OCI-LY7 (cell line): ENCODE results near the gene MACROH2A2. TPM values are rescaled to one million over a fixed set of nuclear protein-coding genes. Genes with fewer than 3 reads are reported as not detected.

Experiments
- BruUV-seq: library from RNA; stranded (reverse); fragments of 400-500 nt; replicated peaks from 2 replicates; lab custom pipeline; 2021; lab: Mats Ljungman, UMichigan
- CTCF ChIA-PET: fragments of 300-600 bp; sonication (Branson Sonifier 250); formaldehyde crosslinking; loops from one replicate; lab custom pipeline; 2022; ENCODE audit warnings: antibody characterized with exemption; ENCODE audit not compliant: unreplicated experiment; lab: Charles Lee
- POLR2A ChIA-PET: fragments of 300-600 bp; sonication (Branson Sonifier 250); formaldehyde crosslinking; loops from one replicate; lab custom pipeline; 2022; ENCODE audit warnings: antibody characterized with exemption; lab: Charles Lee
- DNase-seq: peaks from one replicate; pipeline ENCODE4 v3.0.0-alpha.2; 2015; ENCODE audit warnings: low spot score
- H2AFZ ChIP-seq: fragments of 200-600 bp; sonication (generic), shearing (Covaris generic); 2 replicates; pipeline ENCODE4 v1.6.1; 2014; ENCODE audit warnings: mild to moderate bottlenecking, antibody characterized with exemption, low read length, moderate library complexity
- H3K27ac ChIP-seq: fragments of 200-600 bp; sonication (generic); 2 replicates; pipeline ENCODE4 v1.5.1; 2014; ENCODE audit warnings: mixed run types, low read depth, mild to moderate bottlenecking, moderate library complexity, low read length, inconsistent platforms; ENCODE audit not compliant: poor library complexity, severe bottlenecking
- H3K36me3 ChIP-seq: fragments of 200-600 bp; sonication (generic); 2 replicates; pipeline ENCODE4 v1.6.1; 2014; ENCODE audit warnings: mild to moderate bottlenecking, antibody characterized with exemption, low read length, moderate library complexity, mixed read lengths; ENCODE audit not compliant: insufficient read depth
- H3K4me1 ChIP-seq: fragments of 200-600 bp; sonication (generic); 2 replicates; pipeline ENCODE4 v1.5.1; 2014; ENCODE audit warnings: mild to moderate bottlenecking, low read length; ENCODE audit not compliant: insufficient read depth, poor library complexity, severe bottlenecking
- H3K4me2 ChIP-seq: fragments of 200-600 bp; sonication (generic); 2 replicates; pipeline ENCODE4 v1.6.1; 2014; ENCODE audit warnings: mild to moderate bottlenecking, low read length
- H3K4me3 ChIP-seq: fragments of 200-600 bp; sonication (generic); 2 replicates; pipeline ENCODE4 v1.5.1; 2014; ENCODE audit warnings: mild to moderate bottlenecking, low read depth, low read length; ENCODE audit not compliant: poor library complexity, severe bottlenecking
- H3K79me2 ChIP-seq: fragments of 200-600 bp; sonication (generic); 2 replicates; pipeline ENCODE4 v1.6.1; 2016; ENCODE audit warnings: low read depth, mild to moderate bottlenecking, low read length, moderate library complexity, mixed read lengths; ENCODE audit not compliant: insufficient read depth
- H3K9me2 ChIP-seq: fragments of 200-600 bp; sonication (generic); 2 replicates; pipeline ENCODE4 v1.6.1; 2016; ENCODE audit warnings: mild to moderate bottlenecking, low read length, mixed read lengths; ENCODE audit not compliant: insufficient read depth
- H3K9me3 ChIP-seq: fragments of 200-600 bp; sonication (generic); 2 replicates; pipeline ENCODE4 v1.6.1; 2014; ENCODE audit warnings: mild to moderate bottlenecking, mixed run types, low read length, mixed read lengths
- H4K20me1 ChIP-seq: fragments of 200-600 bp; sonication (generic); 2 replicates; pipeline ENCODE4 v1.6.1; 2014; ENCODE audit warnings: mild to moderate bottlenecking, antibody characterized with exemption, low read length, moderate library complexity, mixed read lengths; ENCODE audit not compliant: insufficient read depth
- CTCF ChIP-seq: fragments of 200-600 bp; sonication (generic); conservative IDR thresholded peaks from 2 replicates; pipeline ENCODE4 v1.5.1; 2014; ENCODE audit warnings: mild to moderate bottlenecking, antibody characterized with exemption, low read length, moderate library complexity, mixed read lengths
- EZH2phosphoT487 ChIP-seq: fragments of 200-600 bp; sonication (generic); IDR thresholded peaks from 2 replicates; pipeline ENCODE4 v1.6.1; 2018; ENCODE audit warnings: low read depth, borderline replicate concordance, mild to moderate bottlenecking, mixed run types, antibody characterized with exemption, low read length, moderate library complexity, mixed read lengths
- intact Hi-C: fragments of 100-400 bp; cut with micrococcal nuclease; formaldehyde crosslinking; loops from one replicate; pipeline ENCODE4 v1.10.0; 2022; ENCODE audit not compliant: unreplicated experiment
- total RNA-seq, 2 experiments: library from RNA; depleted of rRNA in 1 of 2; stranded (reverse); fragments of >200 nt in 1 of 2; shearing (Covaris generic) in 1 of 2; gene quantifications; 2 replicates each; pipeline ENCODE4 v1.2.3, GENCODE V29; 2014 to 2022

The MACROH2A2 gene
- total RNA-seq, 2 experiments from 2014 or later: not detected

DNA sequence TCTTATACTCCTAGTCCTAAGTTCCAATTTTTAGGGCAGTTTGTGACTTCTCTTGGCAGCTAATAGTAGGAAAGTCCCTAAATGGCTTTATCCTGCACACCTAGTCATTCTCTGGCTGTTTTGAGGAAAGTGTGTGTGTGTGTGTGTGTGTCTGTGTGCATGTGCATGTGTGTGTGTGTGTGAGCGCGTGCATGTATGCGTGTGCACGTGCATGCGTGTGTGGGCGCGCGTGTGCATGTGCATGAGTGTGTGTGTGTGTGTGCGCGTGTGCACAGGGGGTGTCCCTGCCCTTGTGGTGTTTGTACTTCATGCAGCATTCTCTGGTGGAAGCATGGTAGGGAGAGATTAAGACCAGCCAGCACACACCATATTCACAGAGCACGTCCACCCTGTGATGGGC is 18.2 kb downstream of the MACROH2A2 start:
- Histone ChIP-seq H3K9me2 (no peaks in the 10 kb centered on the region), H2AFZ (no peak overlapping the region), H3K36me3 (no peaks in the 10 kb centered on the region), H3K4me1 (no peaks in the 10 kb centered on the region), H3K9me3 (no peaks in the 10 kb centered on the region), H3K4me2 (no peak overlapping the region), H3K27ac (no peak overlapping the region), H4K20me1 (no peaks in the 10 kb centered on the region), H3K79me2 (no peaks in the 10 kb centered on the region), H3K4me3 (no peak overlapping the region)
- intact Hi-C loops: no loop called here
- CTCF ChIA-PET: no interaction called here
- POLR2A ChIA-PET: no interaction called here
- no TSS peak for BruUV-seq
- DNase-seq: no peak
- TF ChIP-seq EZH2phosphoT487 (no peak), CTCF (no peak)

GRCh38 chr10:70074165-70074564 is 21.5 kb downstream of the MACROH2A2 start:
- intact Hi-C loops: no loop called here
- no peak for TF ChIP-seq EZH2phosphoT487
- TF ChIP-seq CTCF: no peak
- BruUV-seq: no TSS peak
- ChIA-PET POLR2A (interaction anchor here (1.0 kb wide), 1 partner anchor 12 kb away, joined by 4 read pairs; no protein-coding TSS in a partner anchor), CTCF (no interaction called here)
- no peaks in the 10 kb centered on the region for H3K4me1 ChIP-seq
- no peak overlapping the region for H2AFZ ChIP-seq
- no peaks in the 10 kb centered on the region for H3K79me2 ChIP-seq
- no peak overlapping the region for H3K27ac ChIP-seq
- no peak overlapping the region for H3K4me3 ChIP-seq
- H4K20me1 ChIP-seq: no peaks in the 10 kb centered on the region
- no peaks in the 10 kb centered on the region for H3K9me3 ChIP-seq
- DNase-seq: no peak
- no peaks in the 10 kb centered on the region for H3K9me2 ChIP-seq
- H3K4me2 ChIP-seq: no peak overlapping the region
- H3K36me3 ChIP-seq: no peaks in the 10 kb centered on the region

DNA sequence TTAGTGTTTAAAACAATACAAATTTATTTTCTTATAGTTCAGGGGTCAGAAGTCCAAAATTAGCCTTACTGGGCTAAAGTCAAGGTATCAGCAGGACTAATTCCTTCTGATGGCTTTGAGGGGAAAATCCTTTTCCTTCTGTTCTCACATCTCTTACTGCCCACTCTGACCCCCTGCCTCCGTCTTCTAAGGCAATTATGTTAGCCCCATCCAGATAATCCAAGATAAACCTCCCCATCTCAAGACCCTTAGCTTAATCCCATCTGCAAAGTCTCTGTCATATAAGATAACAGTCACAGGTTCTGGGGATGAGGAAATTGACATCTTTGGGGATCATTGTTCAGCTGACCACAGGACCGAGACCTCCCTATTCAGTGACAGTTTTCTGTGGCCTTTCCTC is 22.3 kb downstream of the MACROH2A2 start:
- no TSS peak for BruUV-seq
- no peak overlapping the region for H3K27ac ChIP-seq
- no peaks in the 10 kb centered on the region for H3K36me3 ChIP-seq
- H3K9me2 ChIP-seq: no peaks in the 10 kb centered on the region
- H3K4me1 ChIP-seq: no peaks in the 10 kb centered on the region
- DNase-seq: no peak
- POLR2A ChIA-PET: interaction anchor here (0.6 kb wide), 1 partner anchor 207 kb away, joined by 9 read pairs; no protein-coding TSS in a partner anchor
- TF ChIP-seq EZH2phosphoT487 (no peak), CTCF (no peak)
- no peak overlapping the region for H3K4me3 ChIP-seq
- no peaks in the 10 kb centered on the region for H3K9me3 ChIP-seq
- no peak overlapping the region for H3K4me2 ChIP-seq
- no peaks in the 10 kb centered on the region for H4K20me1 ChIP-seq
- H2AFZ ChIP-seq: no peak overlapping the region
- intact Hi-C loops: no loop called here
- CTCF ChIA-PET: no interaction called here
- no peaks in the 10 kb centered on the region for H3K79me2 ChIP-seq
